ENCODE results near the gene MXRA5.
"Not testable (repeated sequence)": the region's sequence is repeated elsewhere in the genome, so short reads cannot be mapped to it uniquely, and the experiment has no call there.

MXRA5 gene

GRCh38 chrX:3351276-3351675, 4.8 kb upstream of the MXRA5 start:
- TF ChIP-seq CTCF (conservative IDR thresholded peaks at IDR 0.05): no peak
- no peak overlapping the region for H3K27ac ChIP-seq

GRCh38 chrX:3348191-3348590, 1.7 kb upstream of the MXRA5 start:
- TF ChIP-seq CTCF (conservative IDR thresholded peaks at IDR 0.05): no peak
- no peak overlapping the region for H3K27ac ChIP-seq

GRCh38 chrX:3345281-3346191, 916 bp downstream of the MXRA5 start:
- no peak for TF ChIP-seq CTCF (conservative IDR thresholded peaks at IDR 0.05)
- no peak overlapping the region for H3K27ac ChIP-seq

GRCh38 chrX:3343569-3343968, 2.9 kb downstream of the MXRA5 start:
- not testable (repeated sequence) for H3K27ac ChIP-seq

- no peak overlapping the region for H3K27ac ChIP-seq
These were observed 6.4 kb downstream of the MXRA5 start for GRCh38 chrX:3340016-3340415.

GRCh38 chrX:3326681-3327080, 19.8 kb downstream of the MXRA5 start:
- TF ChIP-seq CTCF (conservative IDR thresholded peaks at IDR 0.05): no peak
- no peak overlapping the region for H3K27ac ChIP-seq

More at GRCh38 chrX:3340016-3340415, 6.4 kb downstream of the MXRA5 start:
- TF ChIP-seq CTCF (conservative IDR thresholded peaks at IDR 0.05): no peak

GRCh38 chrX:3320471-3321046, 25.9 kb downstream of the MXRA5 start:
- no peak for TF ChIP-seq CTCF (conservative IDR thresholded peaks at IDR 0.05)
- H3K27ac ChIP-seq: no peak overlapping the region

GRCh38 chrX:3317191-3317718, 29.2 kb downstream of the MXRA5 start:
- TF ChIP-seq CTCF (conservative IDR thresholded peaks at IDR 0.05): no peak

More at GRCh38 chrX:3317191-3317718, 29.2 kb downstream of the MXRA5 start:
- H3K27ac ChIP-seq: no peak overlapping the region
